RKO (cell line): ENCODE data around the gene SLC9A3.
"Not testable (repeated sequence)": the region's sequence is repeated elsewhere in the genome, so short reads cannot be mapped to it uniquely, and the experiment has no call there.

Experiments used
- DNase-seq: peaks from one replicate; pipeline ENCODE4 v3.0.0-alpha.2; 2016; ENCODE audit warnings: low spot score

SLC9A3 gene

DNA sequence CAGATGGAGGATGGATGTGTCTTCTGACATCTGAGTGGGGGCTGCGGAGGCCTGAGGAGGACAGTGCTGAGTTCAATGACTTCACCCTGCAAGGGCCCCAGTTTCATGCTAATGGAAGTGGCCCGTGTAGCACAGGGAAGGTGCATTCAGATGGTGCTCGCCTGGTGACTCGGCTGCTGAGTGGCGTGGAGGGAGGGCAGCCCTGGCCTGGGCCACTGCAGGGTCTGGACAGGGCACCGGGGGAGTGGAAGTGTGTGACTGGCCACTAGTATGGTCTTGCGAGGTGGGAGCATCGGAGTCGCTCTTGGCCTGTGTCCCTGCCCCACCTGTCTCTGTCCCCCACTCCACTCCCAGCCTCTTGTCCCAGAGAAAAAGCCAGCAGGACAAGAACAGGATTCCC, 1.7 kb upstream of the SLC9A3 start:
- DNase-seq: no peak

DNA sequence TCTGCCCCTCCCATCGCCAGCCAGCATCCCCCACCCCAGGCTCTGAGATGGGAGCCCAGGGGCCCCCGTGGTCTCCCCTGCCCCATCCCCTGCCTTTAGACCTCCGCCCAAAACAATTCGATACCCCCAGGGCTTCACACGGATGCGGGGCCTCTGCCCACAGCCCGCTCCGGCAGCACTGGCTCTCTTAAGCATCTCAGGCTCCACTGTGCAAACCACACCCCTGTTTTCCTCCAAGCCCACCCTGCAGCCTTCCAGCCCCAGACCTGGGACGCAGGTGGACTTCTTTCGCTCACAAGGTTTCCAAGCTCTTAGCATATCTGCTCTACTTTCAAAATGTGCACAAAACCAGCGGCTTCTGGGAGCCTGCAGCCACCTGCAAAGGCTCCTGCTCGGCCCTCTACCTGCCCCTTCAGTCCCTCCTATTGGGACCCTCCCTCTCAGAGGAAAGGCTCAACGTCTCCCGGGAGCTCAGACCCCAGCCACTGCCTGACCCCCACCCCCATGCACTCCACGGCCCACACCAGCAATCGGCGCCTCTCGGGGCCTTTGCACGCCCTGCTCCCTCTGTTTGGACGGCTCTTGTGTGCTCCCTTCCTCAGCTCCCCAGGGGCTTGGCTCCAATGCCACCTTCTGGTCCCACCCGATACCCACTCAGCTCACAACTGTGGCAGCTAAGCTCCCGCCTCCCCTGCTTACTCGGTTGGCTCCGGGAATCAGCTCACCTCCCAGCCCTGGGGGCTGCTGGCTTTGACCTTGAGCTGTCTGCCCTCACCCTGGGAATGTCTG, 918 bp upstream of the SLC9A3 start:
- DNase-seq: no peak

GRCh38 chr5:523441-524222, 617 bp downstream of the SLC9A3 start:
- DNase-seq: no peak

- DNase-seq: no peak
Observed at GRCh38 chr5:522899-523440, 1.3 kb downstream of the SLC9A3 start.

DNA sequence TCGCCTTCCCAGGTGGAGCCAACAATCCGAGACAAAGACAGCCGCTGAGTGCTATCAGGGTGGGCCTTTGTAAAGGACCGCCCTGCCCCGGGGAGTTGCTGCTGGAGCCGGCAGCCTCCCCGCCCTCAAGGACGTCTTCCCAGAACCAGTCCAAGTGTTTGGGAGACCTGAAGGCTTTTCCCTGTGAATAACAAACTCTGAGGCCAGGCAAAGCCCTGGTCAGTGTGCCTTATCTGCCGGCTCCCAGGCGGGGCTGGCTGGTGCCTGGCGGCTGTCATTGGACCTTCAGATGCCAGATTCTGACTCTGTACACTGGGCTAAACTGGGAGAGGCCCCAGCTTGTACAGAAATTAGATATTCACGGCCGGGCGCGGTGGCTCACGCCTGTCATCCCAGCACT, 2.1 kb downstream of the SLC9A3 start:
- no peak for DNase-seq

DNA sequence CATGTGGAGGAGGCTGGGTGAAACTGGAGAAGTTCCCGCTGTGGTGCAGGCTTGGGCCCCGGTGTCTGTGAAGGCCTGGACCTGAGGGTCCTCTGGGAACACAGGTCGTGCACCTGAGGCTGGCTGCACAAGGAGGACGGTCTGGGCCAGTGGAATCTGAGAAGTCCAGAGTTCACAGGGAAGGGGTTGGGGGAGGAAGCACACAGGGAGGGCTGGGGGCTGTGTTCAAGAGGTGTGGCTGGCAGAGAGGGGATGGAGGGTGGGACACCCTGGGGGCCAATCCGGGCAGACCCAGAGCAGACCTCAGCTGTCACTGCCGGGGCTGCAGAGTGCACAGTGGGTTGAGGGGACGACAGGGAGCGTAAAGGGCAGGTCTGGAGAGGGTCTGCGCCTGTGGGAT, 2.6 kb downstream of the SLC9A3 start:
- no peak for DNase-seq

GRCh38 chr5:520850-521226, 3.4 kb downstream of the SLC9A3 start:
- no peak for DNase-seq

- DNase-seq: no peak
Observed at GRCh38 chr5:520196-520849, 3.9 kb downstream of the SLC9A3 start.

GRCh38 chr5:518721-519120, 5.5 kb downstream of the SLC9A3 start:
- DNase-seq: no peak

- no peak for DNase-seq
Observed at GRCh38 chr5:517535-518100, 6.6 kb downstream of the SLC9A3 start.

- DNase-seq: no peak
Observed at GRCh38 chr5:516980-517379, 7.3 kb downstream of the SLC9A3 start.

DNA sequence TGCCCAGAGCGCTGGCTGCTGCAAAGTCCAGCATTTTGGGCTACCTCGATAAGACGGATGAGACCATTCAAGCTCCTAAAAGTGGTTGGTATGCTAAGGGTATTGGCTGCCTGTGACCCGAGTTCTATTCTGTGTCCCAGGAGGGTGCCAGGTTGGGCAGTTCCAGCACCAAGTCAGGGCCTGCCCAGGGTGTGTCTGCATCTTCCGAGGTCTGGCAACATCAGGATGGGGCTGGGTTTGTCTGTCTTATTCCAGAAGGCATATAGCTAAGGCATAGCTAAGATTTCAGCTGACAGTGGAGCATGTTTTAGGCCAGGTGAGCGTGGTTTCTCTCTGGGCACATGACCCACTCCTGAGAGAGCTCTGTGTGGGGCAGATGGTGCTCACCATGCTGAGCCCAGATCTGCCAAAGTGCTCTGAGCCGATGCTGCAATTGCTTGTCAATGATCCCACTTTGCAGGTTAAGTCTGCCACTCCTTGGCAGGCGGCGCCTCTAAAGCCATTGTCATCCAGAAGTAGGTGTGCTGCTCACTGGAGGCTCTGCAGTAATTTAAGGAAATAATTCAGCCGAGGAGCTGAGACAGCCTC, 7.8 kb downstream of the SLC9A3 start:
- no peak for DNase-seq

DNA sequence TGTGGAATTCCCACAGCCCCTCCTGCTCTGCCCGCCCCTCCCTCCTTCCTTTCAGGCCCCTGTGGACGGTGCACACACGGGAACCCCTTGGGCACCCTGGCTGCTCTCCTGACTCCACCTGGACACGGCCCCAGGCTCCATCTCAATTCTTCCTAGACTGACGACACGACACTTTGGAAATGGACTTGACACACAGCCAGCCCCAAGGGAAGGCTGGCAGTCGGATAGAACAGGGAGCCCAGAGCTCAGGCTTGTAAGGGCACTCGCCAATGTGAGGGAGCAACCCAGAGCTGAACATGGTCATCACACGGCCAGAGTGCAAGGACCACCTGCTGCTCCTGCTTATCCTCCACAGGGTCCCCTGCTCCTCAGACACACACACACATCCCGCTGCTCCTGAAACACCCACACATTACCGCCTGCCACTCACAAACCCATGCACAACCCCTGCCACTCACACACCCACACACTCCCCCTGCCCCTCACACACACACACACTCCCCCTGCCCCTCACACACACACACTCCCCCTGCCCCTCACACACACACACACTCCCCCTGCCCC, 8.9 kb downstream of the SLC9A3 start:
- no peak for DNase-seq

DNA sequence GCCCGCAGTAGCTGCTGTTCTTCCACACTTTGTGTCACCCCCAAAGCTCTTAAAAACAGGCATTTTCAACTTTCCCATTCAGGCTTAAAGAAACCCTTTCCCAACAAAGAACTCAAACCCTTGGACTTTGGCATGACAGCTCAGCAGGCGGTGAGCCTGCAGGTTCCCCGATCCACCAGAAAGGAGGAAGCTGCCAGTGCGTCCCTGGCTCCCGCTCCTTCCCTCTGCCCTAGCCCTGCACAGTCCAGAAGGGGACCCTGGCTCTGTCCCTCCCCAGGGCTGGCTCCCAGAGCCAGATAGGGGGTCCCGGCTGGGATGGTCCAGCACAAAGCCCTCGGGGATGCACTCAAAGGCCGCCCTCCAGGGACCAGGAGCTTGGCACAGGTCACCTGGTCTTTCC, 9.6 kb downstream of the SLC9A3 start:
- no peak for DNase-seq

GRCh38 chr5:514101-514485, 10.2 kb downstream of the SLC9A3 start:
- no peak for DNase-seq

DNA sequence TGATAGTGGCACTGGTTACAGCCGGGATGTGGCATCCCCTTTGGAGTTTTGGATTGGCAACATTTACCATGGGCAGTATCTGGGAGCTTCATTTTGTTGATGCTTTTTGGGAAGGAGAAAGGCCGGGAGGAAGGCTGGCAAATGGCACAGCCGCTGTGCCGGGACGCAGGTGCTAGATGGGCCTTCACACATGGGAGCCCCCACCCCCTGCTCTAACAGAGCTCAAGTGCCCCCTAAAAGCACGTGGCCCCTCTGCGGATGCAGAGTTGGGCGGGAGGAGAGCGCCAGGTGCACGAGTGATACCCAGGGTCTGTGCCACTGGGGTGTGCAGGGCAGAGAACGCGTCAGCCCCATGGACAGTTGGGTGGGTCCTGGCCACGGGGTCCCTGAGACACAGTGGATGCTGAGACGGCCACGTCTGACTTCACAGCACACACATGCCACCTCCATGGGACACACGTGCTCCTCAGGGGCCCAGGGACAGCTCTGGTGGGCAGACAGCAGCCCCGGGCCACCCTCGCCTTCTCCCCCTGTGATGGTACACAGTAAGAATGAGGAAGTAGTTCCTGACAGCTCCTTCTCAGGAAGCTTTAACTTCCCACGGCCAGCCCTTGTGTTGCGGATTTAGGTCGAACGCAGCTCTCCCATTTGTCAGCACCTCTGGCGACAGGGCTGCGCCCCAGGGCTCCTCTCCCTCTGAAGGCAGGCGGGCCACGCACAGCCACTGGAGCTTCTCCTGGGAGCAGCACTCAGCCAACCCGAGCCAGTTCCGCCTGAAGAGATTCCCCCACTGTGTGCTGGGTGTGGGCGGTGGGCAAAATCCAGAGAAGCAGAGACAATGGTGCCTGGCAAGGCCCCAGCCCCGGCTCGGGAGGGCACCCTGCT, 10.8 kb downstream of the SLC9A3 start:
- DNase-seq: no peak

DNA sequence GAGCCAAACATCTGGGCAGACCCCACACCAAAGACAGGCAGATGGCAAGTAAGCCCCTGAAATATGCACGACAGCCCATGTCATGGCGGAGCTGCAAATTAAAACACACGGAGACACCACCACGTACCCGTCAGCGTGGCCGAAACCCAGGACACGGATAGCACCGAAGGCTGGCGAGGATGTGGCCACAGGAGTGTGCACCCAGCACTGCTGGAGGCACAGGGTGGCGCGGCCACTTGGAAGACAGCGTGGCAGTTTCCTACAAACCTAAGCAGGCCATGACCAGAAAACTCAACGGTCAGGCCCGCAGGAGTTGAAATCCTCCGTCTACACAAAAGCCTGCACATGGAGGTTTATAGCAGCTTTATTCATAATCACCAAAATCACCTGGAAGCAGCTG, 12.8 kb downstream of the SLC9A3 start:
- DNase-seq: no peak

DNA sequence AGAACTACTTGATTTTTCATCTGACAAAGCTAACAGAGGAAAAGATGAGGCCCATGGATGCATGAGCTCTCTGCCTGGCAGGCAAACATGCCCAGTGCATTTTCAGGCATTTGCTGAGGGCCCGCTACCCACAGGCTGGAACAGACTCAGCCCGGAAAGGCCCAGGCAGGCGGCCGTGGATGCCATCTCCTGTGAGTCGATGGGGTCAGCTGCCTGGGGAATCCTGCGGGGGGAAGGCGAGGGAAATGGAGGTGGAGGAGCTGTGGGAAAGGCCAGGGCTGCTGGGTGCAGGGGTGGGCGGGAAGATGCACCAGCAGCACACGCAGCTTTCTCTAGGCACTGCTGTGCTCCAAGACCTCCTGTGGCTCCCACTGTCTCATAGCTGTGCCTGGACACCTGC, 13.7 kb downstream of the SLC9A3 start:
- DNase-seq: no peak

- DNase-seq: no peak
Observed at GRCh38 chr5:509611-510185, 14.6 kb downstream of the SLC9A3 start.

DNA sequence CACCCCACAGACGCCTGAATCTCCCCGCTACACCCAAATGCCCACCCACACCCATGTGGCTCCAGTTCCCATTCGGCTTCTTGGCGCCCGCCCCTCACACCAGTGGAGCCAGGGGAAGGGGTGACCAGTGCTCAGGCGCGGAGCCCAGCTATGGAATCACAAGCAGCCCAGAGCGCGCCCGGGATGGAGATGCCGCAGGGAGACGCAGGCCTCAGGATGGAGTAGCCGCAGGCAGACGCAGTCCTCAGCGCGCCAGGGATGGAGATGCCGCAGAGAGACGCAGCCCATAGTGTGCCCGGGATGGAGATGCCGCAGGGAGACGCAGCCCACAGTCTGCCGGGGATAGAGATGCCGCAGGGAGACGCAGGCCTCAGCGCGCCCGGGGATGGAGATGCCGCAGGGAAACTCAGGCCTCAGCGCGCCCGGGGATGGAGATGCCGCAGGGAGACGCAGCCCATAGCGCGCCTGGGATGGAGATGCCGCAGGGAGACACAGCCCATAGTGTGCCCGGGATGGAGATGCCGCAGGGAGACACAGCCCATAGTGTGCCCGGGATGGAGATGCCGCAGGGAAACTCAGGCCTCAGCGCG, 16.2 kb downstream of the SLC9A3 start:
- DNase-seq: not testable (repeated sequence)
